HG03159 (cell line): ENCODE results near the gene PXYLP1.

Source experiments
- ATAC-seq: cut with Tn5 transposase; IDR thresholded peaks from one replicate; pipeline ENCODE4 v1.9.1; 2021; ENCODE audit warnings: mild to moderate bottlenecking, moderate library complexity; ENCODE audit not compliant: unreplicated experiment

The PXYLP1 gene

GRCh38 chr3:141269961-141270360 lies 38.3 kb downstream of the PXYLP1 start:
- ATAC-seq: no peak

- ATAC-seq: no peak
Measured at GRCh38 chr3:141271279-141272030, 39.8 kb downstream of the PXYLP1 start.

GRCh38 chr3:141272906-141273662 lies 41.5 kb downstream of the PXYLP1 start:
- no peak for ATAC-seq

- ATAC-seq: no peak
Measured at GRCh38 chr3:141273700-141274410, 42.2 kb downstream of the PXYLP1 start.

GRCh38 chr3:141274411-141275031 lies 42.9 kb downstream of the PXYLP1 start:
- ATAC-seq: no peak

GRCh38 chr3:141275032-141275422 lies 43.4 kb downstream of the PXYLP1 start:
- ATAC-seq: no peak

- no peak for ATAC-seq
Measured at GRCh38 chr3:141275511-141275910, 43.9 kb downstream of the PXYLP1 start.

GRCh38 chr3:141275973-141276372 lies 44.3 kb downstream of the PXYLP1 start:
- ATAC-seq: no peak

- ATAC-seq: no peak
Measured at GRCh38 chr3:141276398-141276797, 44.8 kb downstream of the PXYLP1 start.

GRCh38 chr3:141277451-141277850 lies 45.8 kb downstream of the PXYLP1 start:
- ATAC-seq: no peak

- ATAC-seq: no peak
Measured at GRCh38 chr3:141278196-141279076, 46.8 kb downstream of the PXYLP1 start.

- peak; percentile 64 for ATAC-seq
Measured at GRCh38 chr3:141279077-141279967, 47.7 kb downstream of the PXYLP1 start.

GRCh38 chr3:141280086-141280485 lies 48.5 kb downstream of the PXYLP1 start:
- ATAC-seq: no peak

- ATAC-seq: no peak
Measured at GRCh38 chr3:141280690-141281089, 49.1 kb downstream of the PXYLP1 start.

- ATAC-seq: no peak
Measured at GRCh38 chr3:141285570-141285969, 53.9 kb downstream of the PXYLP1 start.

GRCh38 chr3:141286856-141287255 lies 55.2 kb downstream of the PXYLP1 start:
- ATAC-seq: no peak

- no peak for ATAC-seq
Measured at GRCh38 chr3:141287326-141287725, 55.7 kb downstream of the PXYLP1 start.

- ATAC-seq: no peak
Measured at GRCh38 chr3:141288336-141288990, 56.8 kb downstream of the PXYLP1 start.
